Renal pelvis (tissue), 4 donors: ENCODE data around the gene KCNN3. TPM values are rescaled to one million over a fixed set of nuclear protein-coding genes. Genes with fewer than 3 reads are reported as not detected.

Experiments used
- DNase-seq: peaks from one replicate; pipeline ENCODE4 v3.0.0-alpha.2; 2013
- polyA plus RNA-seq, 3 donors: library from polyadenylated mRNA; unstranded; fragments of 120-200 nt; gene quantifications; one replicate each; pipeline ENCODE4 v1.2.1, GENCODE V29; 2013; ENCODE audit not compliant: insufficient read length in 3 of 3

Gene KCNN3
- polyA plus RNA-seq, 3 donors: 2.2 to 2.6 (median 2.3) TPM

DNA sequence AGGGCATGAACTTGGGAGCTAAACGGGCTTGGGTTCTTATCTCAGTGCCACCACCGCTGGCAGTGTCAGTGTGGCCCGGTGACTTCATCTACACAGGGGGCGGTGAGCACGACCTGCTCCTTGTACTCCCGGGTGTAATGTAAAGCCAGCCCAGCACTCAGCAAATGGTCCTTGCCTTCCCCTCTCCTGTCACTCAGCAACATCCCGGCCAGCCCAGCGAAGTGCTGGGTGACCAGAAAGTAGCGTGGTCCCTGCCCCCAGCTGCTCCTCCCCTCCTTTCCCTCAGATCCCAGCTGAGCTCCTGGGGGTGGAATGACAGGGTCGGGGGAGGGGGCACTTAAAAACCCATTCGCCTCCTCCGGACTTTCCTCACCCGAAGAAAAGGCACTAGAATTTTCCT is 7.2 kb downstream of the KCNN3 start:
- no peak for DNase-seq

DNA sequence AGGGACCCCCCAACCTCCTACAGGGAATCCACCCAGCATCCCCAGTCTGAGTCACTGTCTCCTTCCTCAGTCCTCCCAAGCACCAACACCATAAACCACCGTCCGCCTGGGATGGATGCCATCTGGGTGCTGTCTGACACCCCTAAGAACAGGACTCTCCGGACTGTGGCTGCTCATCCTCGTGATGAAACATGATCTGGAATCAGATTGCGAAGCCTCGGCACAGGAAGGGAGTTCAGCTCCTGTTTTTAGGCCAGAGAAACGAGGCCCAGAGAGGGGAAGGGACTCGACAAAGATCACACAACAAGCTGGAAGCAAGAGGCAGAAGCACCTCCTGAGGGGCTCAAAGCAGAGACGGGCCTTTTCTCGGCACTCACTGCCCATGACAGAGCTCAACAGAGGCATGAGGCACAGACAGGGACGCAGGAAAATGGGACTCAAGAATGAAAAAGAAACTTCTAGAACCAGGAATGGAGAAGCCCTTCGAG is 8.4 kb downstream of the KCNN3 start:
- no peak for DNase-seq

DNA sequence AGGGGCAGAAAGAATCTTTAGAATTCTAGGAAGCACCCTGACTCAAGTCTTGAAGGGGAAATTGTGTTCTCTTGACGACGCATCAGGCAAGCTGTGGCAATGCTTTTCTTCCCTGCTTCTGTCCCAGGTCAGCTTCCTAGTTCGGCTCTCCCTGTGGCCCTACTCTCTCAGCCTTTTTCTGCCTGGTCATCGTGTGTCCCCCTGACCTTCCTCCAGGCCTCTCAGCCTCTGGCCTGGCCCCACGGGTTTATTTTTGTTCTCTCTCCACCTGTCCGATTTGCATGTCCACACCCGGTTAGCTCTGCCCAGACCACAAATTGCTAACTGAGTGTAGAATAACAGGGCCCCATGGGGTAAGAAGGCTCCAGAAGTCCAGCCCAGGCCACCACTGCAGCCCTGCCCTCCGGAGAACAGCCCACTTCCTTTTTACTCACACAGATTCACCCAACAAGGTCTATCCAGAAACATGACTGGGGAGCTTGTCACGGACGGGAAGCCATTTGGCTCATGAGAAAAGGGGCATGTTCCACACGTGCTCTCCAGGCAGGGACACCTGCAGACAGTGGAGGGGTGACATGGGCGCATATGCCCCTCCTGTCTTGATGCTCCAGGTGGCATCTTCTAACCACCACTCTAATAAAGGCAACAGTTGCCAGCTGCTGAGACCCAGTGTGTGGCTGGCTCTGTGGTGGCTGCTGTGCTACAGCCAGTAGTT is 9.8 kb downstream of the KCNN3 start:
- no peak for DNase-seq

GRCh38 chr1:154859786-154860155 is 10.3 kb downstream of the KCNN3 start:
- DNase-seq: no peak

GRCh38 chr1:154859151-154859785 is 10.8 kb downstream of the KCNN3 start:
- no peak for DNase-seq

DNA sequence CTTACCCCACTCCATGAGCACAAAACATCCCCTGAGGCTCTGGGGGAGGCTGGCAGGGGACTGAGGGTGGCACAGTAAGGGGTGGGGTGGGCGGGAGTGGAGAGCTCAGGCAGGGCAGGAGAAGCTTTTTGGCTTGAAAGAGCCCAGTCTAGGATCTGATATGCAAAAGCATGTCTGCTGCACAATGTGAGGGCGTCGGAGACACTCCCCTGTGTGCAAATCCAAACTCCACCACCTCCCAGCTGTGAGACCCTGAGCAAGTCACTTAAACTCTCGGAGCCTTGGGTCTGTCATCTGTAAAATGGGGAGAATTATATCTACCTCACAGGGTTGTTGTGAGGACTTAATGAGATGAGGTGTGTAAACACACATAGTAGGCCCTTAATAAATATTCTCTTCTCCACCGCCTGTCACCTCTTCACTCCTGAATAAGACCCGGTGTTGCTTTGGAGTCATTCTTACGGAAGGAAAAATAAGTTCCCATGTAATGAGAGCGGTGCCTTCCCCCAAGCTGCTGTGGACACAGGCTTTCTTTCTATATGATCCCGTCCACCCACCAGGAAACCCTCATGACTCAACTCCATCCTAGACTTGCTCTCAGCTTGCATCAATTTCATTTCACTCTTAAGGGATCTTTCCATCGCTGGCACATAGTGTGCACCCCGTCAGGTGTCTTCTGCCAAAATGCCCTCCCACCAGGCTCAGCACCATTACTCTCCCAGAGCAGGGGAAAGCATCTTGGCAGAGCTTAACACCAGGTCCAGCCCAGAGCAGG is 12.5 kb downstream of the KCNN3 start:
- no peak for DNase-seq

DNA sequence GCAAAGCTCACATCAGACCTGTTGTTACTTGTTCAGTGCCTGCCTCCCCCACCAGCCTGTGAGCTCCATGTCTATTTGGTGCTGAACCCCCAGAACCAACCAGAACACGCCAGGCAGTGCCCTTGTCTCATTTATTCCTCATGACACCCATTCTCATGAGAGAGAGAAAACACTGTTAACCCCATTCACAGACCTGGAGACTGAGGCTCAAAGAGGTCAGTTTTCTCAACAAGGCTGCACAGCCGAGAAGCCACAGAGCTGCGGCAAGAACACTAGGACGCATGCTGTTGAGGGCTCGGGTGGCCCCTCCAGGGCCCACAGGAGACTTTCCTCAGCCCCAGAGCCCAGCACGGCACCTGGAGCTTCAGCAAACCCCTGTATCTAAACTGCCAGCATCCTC is 13.1 kb downstream of the KCNN3 start:
- no peak for DNase-seq

GRCh38 chr1:154856544-154856943 is 13.5 kb downstream of the KCNN3 start:
- DNase-seq: no peak

GRCh38 chr1:154856049-154856448 is 14.0 kb downstream of the KCNN3 start:
- no peak for DNase-seq

GRCh38 chr1:154855186-154855851 is 14.8 kb downstream of the KCNN3 start:
- no peak for DNase-seq

GRCh38 chr1:154852845-154853244 is 17.2 kb downstream of the KCNN3 start:
- no peak for DNase-seq

GRCh38 chr1:154851392-154852177 is 18.5 kb downstream of the KCNN3 start:
- no peak for DNase-seq

GRCh38 chr1:154849645-154850131 is 20.4 kb downstream of the KCNN3 start:
- no peak for DNase-seq

DNA sequence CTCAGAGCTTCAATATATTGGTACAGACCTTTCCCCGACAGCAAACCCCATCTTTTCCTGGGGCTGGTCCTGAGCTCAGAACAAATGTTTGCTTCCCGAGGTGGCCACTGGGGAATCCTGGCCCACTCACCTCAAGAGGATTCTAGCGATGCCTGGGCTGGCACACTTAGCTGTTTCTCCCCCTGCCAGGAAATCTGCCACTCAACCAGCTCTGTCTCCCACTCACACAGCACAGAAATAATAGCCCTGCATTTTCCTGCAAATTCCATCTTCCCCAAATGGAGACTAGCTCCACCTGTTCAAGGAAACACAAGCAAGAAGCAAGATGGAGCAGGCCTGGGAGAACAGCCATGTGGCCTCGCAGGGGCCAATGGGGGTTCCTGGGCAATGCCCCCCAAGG is 21.1 kb downstream of the KCNN3 start:
- DNase-seq: no peak

DNA sequence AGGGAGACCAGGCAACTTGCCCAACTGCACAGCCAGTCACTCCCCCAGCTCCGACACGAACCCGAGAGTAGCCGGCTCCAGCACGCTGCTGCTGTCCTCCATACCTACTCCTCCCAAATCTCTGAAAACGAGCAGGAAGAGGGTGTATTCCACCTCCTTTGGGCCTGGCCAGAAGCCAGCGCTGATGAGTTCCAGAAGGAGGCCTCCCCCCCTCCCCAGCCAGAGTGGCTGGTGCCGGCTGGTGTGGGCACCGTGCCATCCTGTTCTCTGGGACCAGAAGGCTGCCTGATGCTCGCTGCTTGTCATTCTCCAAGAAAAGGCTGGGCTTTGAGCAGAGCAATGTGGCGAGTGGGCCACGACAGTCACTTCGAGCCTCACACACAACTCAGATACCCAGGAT is 22.2 kb downstream of the KCNN3 start:
- no peak for DNase-seq

- DNase-seq: no peak
Measured at GRCh38 chr1:154846565-154847442, 23.3 kb downstream of the KCNN3 start.

GRCh38 chr1:154845879-154846278 is 24.2 kb downstream of the KCNN3 start:
- DNase-seq: no peak

DNA sequence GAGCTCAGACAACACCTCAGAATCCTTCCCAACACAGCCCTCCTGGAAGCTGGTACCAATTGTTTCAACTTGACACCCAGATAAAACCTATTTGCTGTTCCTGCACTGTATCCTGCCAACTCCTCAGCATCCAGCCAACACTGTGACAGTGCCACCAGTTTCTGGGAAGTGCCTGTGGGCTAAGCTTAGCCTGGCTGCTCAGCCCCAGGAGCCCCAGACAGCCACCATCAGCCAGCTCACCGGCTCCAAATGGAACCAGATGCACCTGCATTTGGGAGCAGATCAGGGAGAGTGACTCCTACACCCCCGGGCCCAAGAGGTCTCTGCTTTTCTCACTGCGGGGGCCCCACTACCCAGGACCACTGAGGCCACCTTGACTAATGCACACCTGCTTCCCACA is 24.9 kb downstream of the KCNN3 start:
- no peak for DNase-seq

GRCh38 chr1:154844297-154844681 is 25.8 kb downstream of the KCNN3 start:
- no peak for DNase-seq

GRCh38 chr1:154843636-154844296 is 26.3 kb downstream of the KCNN3 start:
- no peak for DNase-seq
